Measurements from ENCODE around the gene USP47.

Gene USP47

GRCh38 chr11:11982975-11983374 lies 141.2 kb downstream of the USP47 start:
- H3K27ac ChIP-seq: peak overlapping the region; percentile 51 to 93

GRCh38 chr11:11983427-11983826 lies 141.7 kb downstream of the USP47 start:
- peak overlapping the region; percentile 51 to 93 for H3K27ac ChIP-seq
- no peak overlapping the region for H3K4me3 ChIP-seq
- peak; percentile 73 for DNase-seq (ENCODE audit: low spot score)
- TF ChIP-seq, protein P1, sequence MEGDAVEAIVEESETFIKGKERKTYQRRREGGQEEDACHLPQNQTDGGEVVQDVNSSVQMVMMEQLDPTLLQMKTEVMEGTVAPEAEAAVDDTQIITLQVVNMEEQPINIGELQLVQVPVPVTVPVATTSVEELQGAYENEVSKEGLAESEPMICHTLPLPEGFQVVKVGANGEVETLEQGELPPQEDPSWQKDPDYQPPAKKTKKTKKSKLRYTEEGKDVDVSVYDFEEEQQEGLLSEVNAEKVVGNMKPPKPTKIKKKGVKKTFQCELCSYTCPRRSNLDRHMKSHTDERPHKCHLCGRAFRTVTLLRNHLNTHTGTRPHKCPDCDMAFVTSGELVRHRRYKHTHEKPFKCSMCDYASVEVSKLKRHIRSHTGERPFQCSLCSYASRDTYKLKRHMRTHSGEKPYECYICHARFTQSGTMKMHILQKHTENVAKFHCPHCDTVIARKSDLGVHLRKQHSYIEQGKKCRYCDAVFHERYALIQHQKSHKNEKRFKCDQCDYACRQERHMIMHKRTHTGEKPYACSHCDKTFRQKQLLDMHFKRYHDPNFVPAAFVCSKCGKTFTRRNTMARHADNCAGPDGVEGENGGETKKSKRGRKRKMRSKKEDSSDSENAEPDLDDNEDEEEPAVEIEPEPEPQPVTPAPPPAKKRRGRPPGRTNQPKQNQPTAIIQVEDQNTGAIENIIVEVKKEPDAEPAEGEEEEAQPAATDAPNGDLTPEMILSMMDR (IDR thresholded peaks at IDR 0.05): no peak

More at GRCh38 chr11:11982975-11983374, 141.2 kb downstream of the USP47 start:
- DNase-seq (ENCODE audit: low spot score): no peak
- TF ChIP-seq, protein P1 (IDR thresholded peaks at IDR 0.05): no peak
- no peak overlapping the region for H3K4me3 ChIP-seq

- DNase-seq (ENCODE audit: low spot score): no peak
- TF ChIP-seq, protein P1 (IDR thresholded peaks at IDR 0.05): no peak
- H3K27ac ChIP-seq: peak overlapping the region; percentile 51 to 93
- H3K4me3 ChIP-seq: no peak overlapping the region
Observed at GRCh38 chr11:11984563-11984962, 142.8 kb downstream of the USP47 start.

- TF ChIP-seq, protein P1 (IDR thresholded peaks at IDR 0.05): no peak
- DNase-seq (ENCODE audit: low spot score): peak; percentile 64
- peak overlapping the region; percentile 52 to 93 for H3K27ac ChIP-seq
- no peak overlapping the region for H3K4me3 ChIP-seq
Observed at GRCh38 chr11:11985016-11985715, 143.4 kb downstream of the USP47 start.

- TF ChIP-seq, protein P1 (IDR thresholded peaks at IDR 0.05): no peak
- H3K27ac ChIP-seq: peak overlapping the region; percentile 52 to 93
- peak; percentile 65 for DNase-seq (ENCODE audit: low spot score)
- no peak overlapping the region for H3K4me3 ChIP-seq
Observed at GRCh38 chr11:11985954-11986949, 144.5 kb downstream of the USP47 start.

DNA sequence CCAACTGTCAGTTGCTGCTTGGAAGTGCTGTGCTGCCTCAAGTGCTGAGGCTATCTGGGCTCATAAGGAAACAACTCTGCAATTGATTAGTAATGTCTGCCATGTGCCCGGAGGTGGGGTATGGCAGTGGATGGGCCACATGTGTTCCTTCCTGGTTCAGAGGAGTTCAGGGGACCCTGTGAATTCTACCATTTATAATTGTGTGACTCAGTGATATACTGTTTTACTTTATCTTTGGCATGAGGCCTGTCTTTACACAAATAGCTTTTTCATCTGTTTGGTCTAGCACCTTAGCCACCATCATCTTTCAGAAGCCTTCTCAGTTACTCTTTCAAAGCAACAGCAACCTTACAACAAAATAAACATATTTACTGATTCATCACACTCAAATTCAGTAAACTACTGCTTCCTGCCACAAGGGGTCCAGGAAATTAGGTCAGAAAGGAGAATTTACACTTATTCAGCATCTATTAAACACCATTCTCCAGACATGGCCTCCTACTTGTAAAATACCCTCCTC lies 145.8 kb downstream of the USP47 start:
- Histone ChIP-seq H3K4me3 (no peak overlapping the region), H3K27ac (peak overlapping the region; percentile 11 to 20)
- DNase-seq (ENCODE audit: low spot score): no peak
- TF ChIP-seq, protein P1 (IDR thresholded peaks at IDR 0.05): peak; percentile 21
